ENCODE results near the gene ANO10. TPM values are rescaled to one million over a fixed set of nuclear protein-coding genes. Genes with fewer than 3 reads are reported as not detected.
"Not testable (repeated sequence)": the region's sequence is repeated elsewhere in the genome, so short reads cannot be mapped to it uniquely, and the experiment has no call there.

Gene ANO10
- total RNA-seq, 4 donors from 2014 or later = 26.7 to 33.9 (median 28.7) TPM

- no peak overlapping the region for H3K27ac ChIP-seq
- no peak for DNase-seq
- no peaks in the 10 kb centered on the region for H3K9me3 ChIP-seq
- no peak for TF ChIP-seq CTCF (IDR thresholded peaks at IDR 0.05)
- no peak for TF ChIP-seq POLR2A (IDR thresholded peaks at IDR 0.05)
- no peaks in the 10 kb centered on the region for H3K4me1 ChIP-seq
- no peaks in the 10 kb centered on the region for H3K36me3 ChIP-seq
- H3K27me3 ChIP-seq = no peaks in the 10 kb centered on the region
- no peak overlapping the region for H3K4me3 ChIP-seq (replicated peaks in 1 of 3)
- intact Hi-C loops (cut with DNase I) = no loop called here
- 92 to 97% methylated on average over 2 of the region's 2 CpGs for WGBS, 2 donors
Observed at GRCh38 chr3:43525386-43525785, 96.4 kb downstream of the ANO10 start.

- TF ChIP-seq POLR2A (IDR thresholded peaks at IDR 0.05) (no peak), CTCF (IDR thresholded peaks at IDR 0.05) (no peak)
- DNase-seq = no peak
- Histone ChIP-seq H3K27ac (no peak overlapping the region), H3K27me3 (no peaks in the 10 kb centered on the region), H3K9me3 (no peaks in the 10 kb centered on the region), H3K4me1 (no peaks in the 10 kb centered on the region), H3K36me3 (no peaks in the 10 kb centered on the region), H3K4me3 (replicated peaks in 1 of 3) (no peak overlapping the region)
- intact Hi-C loops (cut with DNase I) = no loop called here
- WGBS, 2 donors = 86 to 98% methylated on average over 3 of the region's 3 CpGs
Observed at GRCh38 chr3:43523454-43524053, 98.3 kb downstream of the ANO10 start.

- Histone ChIP-seq H3K27me3 (no peaks in the 10 kb centered on the region), H3K36me3 (no peaks in the 10 kb centered on the region), H3K9me3 (no peaks in the 10 kb centered on the region), H3K4me3 (replicated peaks in 1 of 3) (no peak overlapping the region), H3K4me1 (no peaks in the 10 kb centered on the region), H3K27ac (no peak overlapping the region)
- no peak for TF ChIP-seq CTCF (IDR thresholded peaks at IDR 0.05)
- no peak for TF ChIP-seq POLR2A (IDR thresholded peaks at IDR 0.05)
- intact Hi-C loops (cut with DNase I) = no loop called here
- no peak for DNase-seq
- WGBS, 2 donors = 93 to 95% methylated on average over 3 of the region's 3 CpGs
Observed at GRCh38 chr3:43522727-43523362, 99.0 kb downstream of the ANO10 start.

DNA sequence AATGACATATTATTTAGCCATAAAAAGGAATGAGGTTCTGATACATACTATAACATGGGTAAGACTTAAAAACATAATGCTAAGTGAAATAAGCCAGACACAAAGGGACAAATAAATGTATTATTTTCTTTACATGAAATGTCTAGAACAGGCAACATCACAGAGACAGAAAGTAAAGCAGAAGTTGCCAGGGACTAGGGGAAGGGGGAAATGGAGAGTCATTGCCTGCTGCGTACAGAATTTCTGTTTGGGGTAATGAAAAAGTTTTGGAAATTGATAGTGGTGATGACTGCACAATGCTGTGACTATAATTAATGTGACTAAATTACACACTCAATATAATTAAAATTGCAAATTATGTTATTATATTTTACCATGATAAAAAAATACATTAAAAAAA is 99.9 kb downstream of the ANO10 start:
- Histone ChIP-seq H3K4me1 (no peaks in the 10 kb centered on the region), H3K4me3 (replicated peaks in 1 of 3) (no peak overlapping the region), H3K27me3 (no peaks in the 10 kb centered on the region), H3K36me3 (no peaks in the 10 kb centered on the region), H3K9me3 (no peaks in the 10 kb centered on the region), H3K27ac (no peak overlapping the region)
- TF ChIP-seq POLR2A (IDR thresholded peaks at IDR 0.05) (no peak), CTCF (IDR thresholded peaks at IDR 0.05) (no peak)
- intact Hi-C loops (cut with DNase I) = no loop called here
- no peak for DNase-seq
- 93 to 95% methylated on average over 1 of the region's 1 CpG for WGBS, 2 donors

GRCh38 chr3:43518515-43518914 is 103.3 kb downstream of the ANO10 start:
- H3K9me3 ChIP-seq; intact Hi-C loops (cut with DNase I); H3K27me3 ChIP-seq; DNase-seq; H3K4me3 ChIP-seq (replicated peaks in 1 of 3); H3K36me3 ChIP-seq; H3K4me1 ChIP-seq; H3K27ac ChIP-seq: not testable (repeated sequence)
- 98% methylated on average over 7 of the region's 7 CpGs for WGBS, 2 donors

Data from thyroid gland (tissue), 4 donors.